ENCODE results near the gene SULT4A1.

Gene SULT4A1

DNA sequence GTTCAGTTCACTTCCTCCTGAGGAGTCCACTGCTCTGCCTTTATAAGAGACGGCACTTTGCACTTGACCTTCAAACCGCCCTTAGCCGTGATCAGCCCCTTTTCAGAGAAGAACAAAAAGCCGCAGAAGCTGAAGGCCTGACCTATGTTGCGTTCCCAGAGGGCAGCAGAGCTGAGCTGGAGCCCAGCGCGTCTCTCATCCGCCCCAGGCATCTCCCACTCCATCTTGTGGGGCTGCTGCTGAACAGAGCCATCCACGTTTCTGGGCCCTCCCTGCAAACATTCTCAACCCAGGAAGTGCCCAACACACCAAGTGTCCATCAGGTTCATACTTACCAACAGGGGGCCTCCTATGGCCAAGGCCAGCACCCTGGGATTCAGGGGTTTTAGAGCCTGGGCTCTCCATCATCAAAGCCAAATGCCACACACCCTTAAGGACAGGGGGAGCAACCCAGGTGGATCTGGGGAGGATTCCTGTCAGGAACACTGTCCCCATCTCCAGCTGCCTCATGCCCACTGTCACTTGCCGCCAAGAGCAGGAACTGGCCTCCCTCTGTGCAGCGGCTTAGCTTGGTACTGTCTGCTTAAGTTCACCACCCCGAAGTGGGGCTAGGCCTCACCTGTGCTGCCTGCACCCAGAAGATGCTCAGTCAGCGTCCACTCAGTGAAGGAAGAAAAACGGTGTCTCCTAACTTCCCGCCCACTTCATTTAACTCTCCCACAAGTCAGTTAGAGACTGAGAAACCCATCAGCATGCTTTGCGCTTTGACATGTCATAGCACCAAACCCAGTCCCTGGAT lies 34.2 kb downstream of the SULT4A1 start:
- H3K4me3 ChIP-seq, result no peak overlapping the region
- TF ChIP-seq CTCF (IDR thresholded peaks at IDR 0.05), result no peak
- DNase-seq (ENCODE audit: low spot score), result peak; percentile 63
- peak overlapping the region; percentile 76 to 85 for H3K27ac ChIP-seq

GRCh38 chr22:43827003-43827735 lies 35.1 kb downstream of the SULT4A1 start:
- Histone ChIP-seq H3K27ac (peak overlapping the region; percentile 19 to 47), H3K4me3 (peak overlapping the region; percentile 19)
- TF ChIP-seq CTCF (IDR thresholded peaks at IDR 0.05), result no peak
- peak; percentile 12 for DNase-seq (ENCODE audit: low spot score)

DNA sequence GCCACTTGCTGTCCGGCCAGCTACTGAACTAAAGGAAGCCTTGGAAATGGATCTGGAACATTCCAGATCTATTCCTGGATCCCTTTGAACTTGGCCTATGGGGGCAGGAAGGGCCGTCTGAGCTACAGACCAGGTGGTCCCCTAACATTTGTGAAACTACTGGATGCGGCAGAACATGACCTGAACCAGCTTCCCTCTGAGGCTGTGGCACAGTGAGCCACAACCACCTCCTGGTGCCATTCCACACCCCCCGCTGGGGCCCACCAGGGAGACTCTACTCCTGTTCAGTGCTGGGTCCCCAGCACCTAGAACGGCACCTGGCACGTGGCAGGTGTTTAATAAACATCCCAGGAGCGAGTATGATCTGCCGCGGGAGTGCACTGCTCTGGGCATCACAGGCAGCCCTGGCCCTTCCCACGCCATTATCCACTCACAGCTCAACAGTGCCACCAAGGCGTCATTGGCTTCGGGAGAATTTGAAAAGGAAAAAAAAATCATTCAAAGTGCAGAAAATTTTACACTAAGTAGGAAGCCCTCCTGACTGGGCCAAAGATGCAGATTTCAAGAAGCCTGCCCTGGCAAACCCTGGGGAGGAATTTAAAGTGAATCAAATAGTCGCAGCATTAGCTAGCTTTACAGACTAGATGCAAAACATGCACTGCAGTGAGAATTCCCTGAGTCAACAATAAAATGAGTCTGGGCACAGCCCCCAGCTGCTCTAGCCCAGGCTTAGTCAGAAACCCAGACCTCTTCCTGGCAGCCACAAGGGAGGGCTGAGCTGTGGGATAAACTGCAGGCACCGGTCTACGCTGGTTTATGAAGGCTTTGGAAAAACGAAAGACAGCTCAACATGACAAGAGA lies 35.9 kb downstream of the SULT4A1 start:
- no peak for TF ChIP-seq CTCF (IDR thresholded peaks at IDR 0.05)
- Histone ChIP-seq H3K4me3 (peak overlapping the region; percentile 19), H3K27ac (peak overlapping the region; percentile 19 to 47)
- DNase-seq (ENCODE audit: low spot score), result no peak

DNA sequence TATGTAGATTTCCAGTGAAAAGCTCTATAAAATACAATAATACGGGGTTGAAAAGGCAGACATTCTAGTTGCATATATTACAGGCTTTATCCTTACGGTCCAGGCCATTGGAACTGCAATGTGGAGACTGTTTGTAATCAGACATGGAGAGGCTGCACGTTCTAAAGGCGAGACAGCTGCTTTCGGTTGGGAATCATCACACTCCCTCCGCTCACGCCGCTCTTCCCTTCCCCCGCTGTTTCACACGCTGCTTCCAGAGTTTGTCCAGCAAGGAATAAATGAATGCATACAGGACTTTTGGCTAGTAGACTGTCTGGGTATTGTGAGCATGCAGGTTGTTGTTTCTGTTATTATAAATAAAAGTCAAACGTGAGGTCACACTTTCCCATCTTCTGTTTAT lies 36.7 kb downstream of the SULT4A1 start:
- TF ChIP-seq CTCF (IDR thresholded peaks at IDR 0.05), result no peak
- H3K4me3 ChIP-seq, result no peak overlapping the region
- no peak for DNase-seq (ENCODE audit: low spot score)
- no peak overlapping the region for H3K27ac ChIP-seq

DNA sequence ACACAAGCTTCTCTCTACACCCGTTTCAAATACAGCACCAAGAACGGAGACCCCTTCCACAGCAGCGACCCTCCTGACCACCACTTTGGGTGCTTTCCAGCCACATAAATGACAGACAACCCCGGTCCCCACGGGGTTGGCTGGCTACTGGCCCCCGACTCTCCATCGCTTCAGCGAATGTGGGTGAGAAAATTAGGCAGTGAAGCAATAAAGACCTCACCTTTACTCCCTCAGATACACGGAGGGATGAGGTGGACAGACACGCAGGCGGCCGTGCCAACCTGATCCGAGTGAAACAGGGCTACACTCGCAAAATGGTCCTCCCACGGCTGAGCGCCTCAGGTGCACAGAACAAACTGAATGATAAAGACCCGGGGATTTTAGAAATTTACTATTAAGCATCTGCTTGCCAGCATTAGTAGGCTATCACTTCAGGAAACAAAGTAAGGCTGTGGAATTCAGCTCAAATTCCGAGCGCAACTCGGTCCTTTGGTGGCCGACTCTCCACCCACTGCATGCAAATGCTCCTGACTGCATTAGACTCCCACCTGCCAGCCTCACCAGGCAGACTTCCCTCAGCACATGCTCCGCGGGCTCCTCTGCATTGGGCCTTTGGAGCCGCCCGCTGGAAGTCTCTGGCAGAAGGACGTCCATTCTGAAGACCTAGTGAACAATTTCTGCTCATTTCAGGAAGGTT lies 37.4 kb downstream of the SULT4A1 start:
- DNase-seq (ENCODE audit: low spot score), result no peak
- Histone ChIP-seq H3K4me3 (no peak overlapping the region), H3K27ac (no peak overlapping the region)
- no peak for TF ChIP-seq CTCF (IDR thresholded peaks at IDR 0.05)

GRCh38 chr22:43823911-43824665 lies 38.2 kb downstream of the SULT4A1 start:
- H3K4me3 ChIP-seq, result no peak overlapping the region
- DNase-seq (ENCODE audit: low spot score), result no peak
- TF ChIP-seq CTCF (IDR thresholded peaks at IDR 0.05), result no peak
- no peak overlapping the region for H3K27ac ChIP-seq
